Right atrium auricular region (tissue), 2 donors: Measurements from ENCODE around the gene PILRA. TPM values are rescaled to one million over a fixed set of nuclear protein-coding genes. Genes with fewer than 3 reads are reported as not detected.

ENCODE experiments used
- DNase-seq: peaks from one replicate; pipeline ENCODE4 v3.0.0-alpha.2; 2019; ENCODE audit warnings: low spot score
- H3K27ac ChIP-seq, 2 donors: fragments of 200-600 bp; sonication (generic); 1 replicate in 1 of 2; 2 replicates in 1 of 2; pipeline ENCODE4 v1.5.1; 2016 to 2019
- H3K27me3 ChIP-seq, 2 donors: fragments of 200-600 bp; sonication (generic); one replicate each; pipeline versions ENCODE4 v1.5.1 to v1.6.0; 2017 to 2019
- H3K36me3 ChIP-seq: fragments of 200-600 bp; sonication (generic); one replicate; pipeline ENCODE4 v1.5.1; 2016
- H3K4me1 ChIP-seq, 2 donors: fragments of 200-600 bp; sonication (generic); one replicate each; pipeline versions ENCODE4 v1.5.1 to v1.6.0; 2017 to 2019
- H3K4me3 ChIP-seq, 2 donors: fragments of 200-600 bp; sonication (generic); 1 replicate in 1 of 2; 2 replicates in 1 of 2; pipeline ENCODE4 v1.5.1; 2017 to 2019; ENCODE audit warnings: mild to moderate bottlenecking in 1 of 2, moderate library complexity in 1 of 2
- H3K9me3 ChIP-seq, 2 donors: fragments of 200-600 bp; sonication (generic); one replicate each; pipeline ENCODE4 v1.5.1; 2019
- total RNA-seq, 2 donors: library from RNA; depleted of rRNA; stranded (reverse); fragments of >200 nt; gene quantifications; one replicate each; pipeline ENCODE4 v1.1.0, GENCODE V29; 2016
- TF ChIP-seq, protein P1 (sequence below), 2 donors: fragments of 200-600 bp; sonication (generic); IDR thresholded peaks; one replicate each; pipeline ENCODE4 v1.5.1; 2019; ENCODE audit warnings: antibody characterized with exemption in 2 of 2

Gene PILRA
- total RNA-seq, 2 donors from 2014 or later: 2.6 to 6.2 TPM

DNA sequence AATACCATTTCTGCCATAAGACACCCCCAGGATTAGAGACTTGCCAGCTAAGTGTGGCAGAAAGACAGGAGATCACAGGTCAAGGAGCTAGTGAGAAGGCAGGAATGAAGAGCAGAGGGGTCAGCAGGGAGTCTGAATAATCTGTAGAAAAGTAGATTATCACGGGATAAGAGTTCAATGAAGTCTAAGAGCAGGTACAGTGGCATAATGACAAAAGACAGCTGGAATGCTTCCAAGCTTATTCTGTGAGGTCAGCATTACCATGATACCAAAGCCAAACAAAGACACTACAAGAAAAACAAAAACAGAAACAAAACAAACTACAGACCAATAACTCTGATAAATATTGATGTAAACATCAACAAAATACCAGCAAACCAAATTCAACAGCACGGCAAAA lies 20.8 kb downstream of the PILRA start:
- Histone ChIP-seq H3K4me1 (no peaks in the 10 kb centered on the region), H3K27ac (no peak overlapping the region), H3K4me3 (no peak overlapping the region), H3K27me3 (no peaks in the 10 kb centered on the region), H3K9me3 (no peaks in the 10 kb centered on the region), H3K36me3 (no peaks in the 10 kb centered on the region)
- DNase-seq: no peak
- TF ChIP-seq, protein P1, sequence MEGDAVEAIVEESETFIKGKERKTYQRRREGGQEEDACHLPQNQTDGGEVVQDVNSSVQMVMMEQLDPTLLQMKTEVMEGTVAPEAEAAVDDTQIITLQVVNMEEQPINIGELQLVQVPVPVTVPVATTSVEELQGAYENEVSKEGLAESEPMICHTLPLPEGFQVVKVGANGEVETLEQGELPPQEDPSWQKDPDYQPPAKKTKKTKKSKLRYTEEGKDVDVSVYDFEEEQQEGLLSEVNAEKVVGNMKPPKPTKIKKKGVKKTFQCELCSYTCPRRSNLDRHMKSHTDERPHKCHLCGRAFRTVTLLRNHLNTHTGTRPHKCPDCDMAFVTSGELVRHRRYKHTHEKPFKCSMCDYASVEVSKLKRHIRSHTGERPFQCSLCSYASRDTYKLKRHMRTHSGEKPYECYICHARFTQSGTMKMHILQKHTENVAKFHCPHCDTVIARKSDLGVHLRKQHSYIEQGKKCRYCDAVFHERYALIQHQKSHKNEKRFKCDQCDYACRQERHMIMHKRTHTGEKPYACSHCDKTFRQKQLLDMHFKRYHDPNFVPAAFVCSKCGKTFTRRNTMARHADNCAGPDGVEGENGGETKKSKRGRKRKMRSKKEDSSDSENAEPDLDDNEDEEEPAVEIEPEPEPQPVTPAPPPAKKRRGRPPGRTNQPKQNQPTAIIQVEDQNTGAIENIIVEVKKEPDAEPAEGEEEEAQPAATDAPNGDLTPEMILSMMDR (IDR thresholded peaks at IDR 0.05): no peak

DNA sequence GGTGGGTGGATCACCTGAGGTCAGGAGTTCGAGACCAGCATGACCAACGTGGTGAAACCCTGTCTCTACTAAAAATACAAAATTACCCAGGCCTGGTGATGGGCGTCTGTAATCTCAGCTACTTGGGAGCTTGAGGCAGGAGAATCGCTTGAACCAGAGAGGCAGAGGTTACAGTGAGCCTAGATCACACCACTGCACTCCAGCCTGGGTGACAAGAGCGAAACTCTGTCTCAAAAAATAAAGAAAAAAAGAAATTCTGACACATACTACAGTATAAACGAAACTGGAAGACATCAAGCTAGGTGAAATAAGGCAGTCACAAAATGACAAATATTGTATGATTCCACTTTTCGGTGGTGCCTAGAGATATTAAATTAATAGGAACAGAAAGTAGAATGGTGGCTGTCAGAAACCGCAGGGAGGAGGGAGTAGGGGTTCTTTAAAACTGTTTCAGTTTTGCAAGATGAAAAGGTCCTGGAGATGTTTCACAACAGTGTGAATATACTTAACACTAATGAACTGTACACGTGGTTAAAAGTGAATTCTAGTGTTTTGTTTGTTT lies 23.2 kb downstream of the PILRA start:
- Histone ChIP-seq H3K4me1 (no peaks in the 10 kb centered on the region), H3K4me3 (no peak overlapping the region), H3K27me3 (no peaks in the 10 kb centered on the region), H3K9me3 (no peaks in the 10 kb centered on the region), H3K27ac (no peak overlapping the region), H3K36me3 (peaks cover 4% of the 10 kb centered on the region)
- DNase-seq: no peak
- TF ChIP-seq, protein P1 (IDR thresholded peaks at IDR 0.05): no peak

DNA sequence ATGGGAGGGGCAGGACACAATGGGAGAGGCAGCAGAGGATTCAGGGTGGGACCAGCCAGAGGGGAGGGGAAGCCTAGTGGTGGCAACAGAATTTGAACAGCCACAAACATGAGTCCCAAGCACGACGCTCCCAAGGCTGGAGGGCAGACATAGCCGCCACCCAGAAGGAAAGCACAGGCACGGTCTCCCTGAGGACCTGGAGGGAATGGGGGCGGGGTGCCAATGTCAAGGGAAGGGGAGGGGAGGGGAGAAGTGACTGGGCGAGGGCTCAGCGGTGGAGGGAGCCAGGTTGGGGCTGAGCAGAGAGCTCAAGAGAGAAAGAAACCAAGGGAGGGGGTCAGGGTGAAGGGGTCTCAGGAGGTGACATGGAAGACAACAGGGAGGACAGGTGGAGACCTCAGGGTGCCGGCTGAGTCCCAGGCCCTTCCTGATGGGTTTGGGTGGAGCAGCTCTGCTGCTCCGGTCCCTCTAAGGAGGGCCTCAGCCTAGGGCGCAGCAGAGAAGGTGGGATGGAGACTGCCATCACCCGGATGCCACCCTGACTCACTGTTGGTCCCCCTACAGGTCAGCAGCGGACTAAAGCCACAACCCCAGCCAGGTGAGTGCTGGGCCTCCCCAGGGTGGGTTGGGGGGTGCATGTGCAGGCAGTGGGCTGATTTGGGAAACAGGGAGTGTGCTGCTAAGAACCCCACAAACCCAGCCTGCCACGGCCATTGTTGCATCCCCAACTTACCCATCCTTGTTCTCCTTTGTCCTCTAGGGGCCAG lies 24.2 kb downstream of the PILRA start:
- Histone ChIP-seq H3K4me3 (no peak overlapping the region), H3K9me3 (no peaks in the 10 kb centered on the region), H3K4me1 (no peaks in the 10 kb centered on the region), H3K36me3 (peaks cover 4% of the 10 kb centered on the region), H3K27ac (no peak overlapping the region), H3K27me3 (no peaks in the 10 kb centered on the region)
- TF ChIP-seq, protein P1 (IDR thresholded peaks at IDR 0.05): no peak
- no peak for DNase-seq

DNA sequence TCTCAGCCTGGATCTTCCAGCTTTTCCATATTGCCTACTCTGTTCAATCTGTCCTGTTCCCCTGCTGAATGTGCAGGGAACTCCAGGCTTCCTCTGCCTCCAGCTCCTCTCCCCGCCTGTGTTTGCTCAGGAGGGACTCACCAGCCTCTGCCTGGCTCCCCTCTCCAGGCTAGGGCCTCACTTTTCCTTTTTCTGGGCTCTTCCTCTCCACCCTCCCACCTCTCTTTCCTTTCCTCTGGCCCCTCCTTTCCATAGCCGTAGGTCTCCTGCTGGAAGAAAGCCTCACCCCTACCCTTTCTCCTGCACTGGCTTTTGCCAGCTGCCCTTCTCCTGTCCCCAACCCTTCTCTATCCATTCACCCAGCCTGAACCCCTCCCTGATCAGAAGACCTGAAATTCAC lies 25.0 kb downstream of the PILRA start:
- H3K27ac ChIP-seq: no peak overlapping the region
- H3K4me3 ChIP-seq: no peak overlapping the region
- H3K4me1 ChIP-seq: no peaks in the 10 kb centered on the region
- H3K36me3 ChIP-seq: peaks cover 4% of the 10 kb centered on the region
- TF ChIP-seq, protein P1 (IDR thresholded peaks at IDR 0.05): no peak
- H3K9me3 ChIP-seq: no peaks in the 10 kb centered on the region
- no peaks in the 10 kb centered on the region for H3K27me3 ChIP-seq
- DNase-seq: no peak

DNA sequence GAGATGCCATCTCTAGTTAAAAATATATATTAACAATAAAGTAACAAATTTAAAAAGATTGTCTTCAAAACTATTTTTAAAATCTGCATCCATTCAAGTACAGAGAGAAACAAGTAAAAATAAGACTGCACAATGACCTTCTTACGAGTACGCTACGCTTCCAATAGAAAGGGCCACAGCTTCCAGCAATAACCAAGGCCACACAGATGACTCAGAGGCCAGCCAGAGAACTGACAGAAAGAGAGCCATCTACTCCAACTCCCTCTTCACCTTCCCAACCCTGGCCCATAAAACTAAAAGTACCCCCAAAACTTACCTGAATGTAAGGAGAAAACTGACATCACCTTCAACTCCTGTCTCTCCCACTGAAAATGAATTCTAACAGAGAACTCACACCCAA lies 26.8 kb downstream of the PILRA start:
- Histone ChIP-seq H3K27ac (no peak overlapping the region), H3K4me1 (no peaks in the 10 kb centered on the region), H3K4me3 (no peak overlapping the region), H3K9me3 (no peaks in the 10 kb centered on the region), H3K36me3 (peaks cover 4% of the 10 kb centered on the region), H3K27me3 (no peaks in the 10 kb centered on the region)
- TF ChIP-seq, protein P1 (IDR thresholded peaks at IDR 0.05): no peak
- no peak for DNase-seq
